MM.1S (cell line): ENCODE data around the gene TMEM132D.

Source experiments
- DNase-seq: peaks from one replicate; pipeline ENCODE4 v3.0.0-alpha.2; 2015
- H2AFZ ChIP-seq: fragments of 300-600 bp; sonication (generic); 2 replicates; pipeline ENCODE4 v1.6.0; 2016; ENCODE audit warnings: antibody characterized with exemption, low read length
- H3F3A ChIP-seq: fragments of 300-600 bp; sonication (generic); 2 replicates; pipeline ENCODE4 v1.6.1; 2016; ENCODE audit warnings: mild to moderate bottlenecking, antibody characterized with exemption, low read length, moderate library complexity, mixed read lengths; ENCODE audit not compliant: insufficient read depth
- H3K27ac ChIP-seq: fragments of 300-600 bp; sonication (generic); 2 replicates; pipeline ENCODE4 v1.5.1; 2016; ENCODE audit warnings: mild to moderate bottlenecking, low read length
- H3K27me3 ChIP-seq: fragments of 300-600 bp; sonication (generic); replicated peaks from 2 replicates; pipeline ENCODE4 v1.6.0; 2016; ENCODE audit warnings: low read length; ENCODE audit not compliant: insufficient read depth
- H3K36me3 ChIP-seq: fragments of 300-600 bp; sonication (generic); replicated peaks from 2 replicates; pipeline ENCODE4 v1.6.1; 2016; ENCODE audit warnings: mild to moderate bottlenecking, low read length, mixed read lengths; ENCODE audit not compliant: insufficient read depth
- H3K4me1 ChIP-seq: fragments of 300-600 bp; sonication (generic); 2 replicates; pipeline ENCODE4 v1.6.1; 2016; ENCODE audit warnings: low read length, mixed read lengths
- H3K4me2 ChIP-seq: fragments of 300-600 bp; sonication (generic); 2 replicates; pipeline ENCODE4 v1.6.0; 2016; ENCODE audit warnings: low read depth, low read length
- H3K4me3 ChIP-seq: fragments of 300-600 bp; sonication (generic); 2 replicates; pipeline ENCODE4 v1.5.1; 2016; ENCODE audit warnings: low read length, mixed read lengths
- H3K79me2 ChIP-seq: fragments of 300-600 bp; sonication (generic); 2 replicates; pipeline ENCODE4 v1.6.1; 2016; ENCODE audit warnings: mixed run types, low read length, mixed read lengths
- H3K9ac ChIP-seq: fragments of 300-600 bp; sonication (generic); 2 replicates; pipeline ENCODE4 v1.6.1; 2016; ENCODE audit warnings: low read length, mixed read lengths
- H3K9me2 ChIP-seq: fragments of 300-600 bp; sonication (generic); replicated peaks from 2 replicates; pipeline ENCODE4 v1.6.1; 2016; ENCODE audit warnings: mild to moderate bottlenecking, low read length, mixed read lengths; ENCODE audit not compliant: insufficient read depth
- H3K9me3 ChIP-seq: fragments of 300-600 bp; sonication (generic); replicated peaks from 2 replicates; pipeline ENCODE4 v1.6.1; 2016; ENCODE audit warnings: mild to moderate bottlenecking, low read length, mixed read lengths; ENCODE audit not compliant: insufficient read depth
- H4K20me1 ChIP-seq: fragments of 300-600 bp; sonication (generic); 2 replicates; pipeline ENCODE4 v1.6.1; 2016; ENCODE audit warnings: mild to moderate bottlenecking, low read length, moderate library complexity, mixed read lengths; ENCODE audit not compliant: insufficient read depth
- EZH2 ChIP-seq: fragments of 300-600 bp; sonication (generic); optimal IDR thresholded peaks from 2 replicates; pipeline ENCODE3; 2017; ENCODE audit warnings: low read depth, mild to moderate bottlenecking, antibody characterized with exemption, low read length, mixed read lengths
- EZH2phosphoT487 ChIP-seq: fragments of 300-600 bp; sonication (generic); IDR thresholded peaks from 2 replicates; pipeline ENCODE4 v1.6.1; 2018; ENCODE audit warnings: antibody characterized with exemption, low read length
- TF ChIP-seq, protein P1 (sequence below): fragments of 300-600 bp; sonication (generic); IDR thresholded peaks from 2 replicates; pipeline ENCODE4 v1.5.1; 2016; ENCODE audit warnings: antibody characterized with exemption, low read length, mixed read lengths

Gene TMEM132D

GRCh38 chr12:129825316-129825715, 78.5 kb downstream of the TMEM132D start:
- Histone ChIP-seq H3K79me2 (no peaks in the 10 kb centered on the region), H3K4me1 (no peaks in the 10 kb centered on the region), H3K9me3 (no peaks in the 10 kb centered on the region), H3K36me3 (no peaks in the 10 kb centered on the region), H4K20me1 (no peaks in the 10 kb centered on the region), H3K9me2 (no peaks in the 10 kb centered on the region), H3K4me2 (no peak overlapping the region), H3K9ac (no peak overlapping the region), H3F3A (no peaks in the 10 kb centered on the region), H2AFZ (no peak overlapping the region), H3K27ac (no peak overlapping the region), H3K4me3 (no peak overlapping the region), H3K27me3 (no peaks in the 10 kb centered on the region)
- no peak for TF ChIP-seq EZH2phosphoT487
- no peak for DNase-seq

DNA sequence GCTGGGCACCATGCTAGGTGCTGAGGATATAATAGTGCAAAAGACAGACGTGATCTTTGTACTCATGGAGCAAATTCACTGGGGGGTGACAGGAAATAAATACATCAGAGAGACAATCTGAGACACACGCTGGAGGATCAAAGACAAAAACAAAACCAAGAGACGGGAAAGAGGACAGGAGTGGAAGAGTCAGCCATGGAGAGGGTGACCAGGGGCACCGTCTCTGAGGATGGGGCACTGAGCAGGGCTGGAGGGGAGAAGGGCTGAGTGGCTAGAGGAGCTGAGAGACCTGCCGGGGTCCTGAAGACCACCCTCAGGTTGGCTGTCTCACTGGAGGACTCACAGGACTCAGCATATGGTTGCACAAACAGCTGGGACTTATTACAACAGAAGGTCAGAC, 81.9 kb downstream of the TMEM132D start:
- Histone ChIP-seq H3K27me3 (no peaks in the 10 kb centered on the region), H3K27ac (no peak overlapping the region), H3K79me2 (no peaks in the 10 kb centered on the region), H3K9me3 (no peaks in the 10 kb centered on the region), H3F3A (no peaks in the 10 kb centered on the region), H4K20me1 (no peaks in the 10 kb centered on the region), H2AFZ (no peak overlapping the region), H3K4me3 (no peak overlapping the region), H3K36me3 (no peaks in the 10 kb centered on the region), H3K4me2 (no peak overlapping the region), H3K9me2 (no peaks in the 10 kb centered on the region), H3K4me1 (no peaks in the 10 kb centered on the region), H3K9ac (no peak overlapping the region)
- no peak for DNase-seq
- TF ChIP-seq EZH2 = no peak
- TF ChIP-seq, protein P1, sequence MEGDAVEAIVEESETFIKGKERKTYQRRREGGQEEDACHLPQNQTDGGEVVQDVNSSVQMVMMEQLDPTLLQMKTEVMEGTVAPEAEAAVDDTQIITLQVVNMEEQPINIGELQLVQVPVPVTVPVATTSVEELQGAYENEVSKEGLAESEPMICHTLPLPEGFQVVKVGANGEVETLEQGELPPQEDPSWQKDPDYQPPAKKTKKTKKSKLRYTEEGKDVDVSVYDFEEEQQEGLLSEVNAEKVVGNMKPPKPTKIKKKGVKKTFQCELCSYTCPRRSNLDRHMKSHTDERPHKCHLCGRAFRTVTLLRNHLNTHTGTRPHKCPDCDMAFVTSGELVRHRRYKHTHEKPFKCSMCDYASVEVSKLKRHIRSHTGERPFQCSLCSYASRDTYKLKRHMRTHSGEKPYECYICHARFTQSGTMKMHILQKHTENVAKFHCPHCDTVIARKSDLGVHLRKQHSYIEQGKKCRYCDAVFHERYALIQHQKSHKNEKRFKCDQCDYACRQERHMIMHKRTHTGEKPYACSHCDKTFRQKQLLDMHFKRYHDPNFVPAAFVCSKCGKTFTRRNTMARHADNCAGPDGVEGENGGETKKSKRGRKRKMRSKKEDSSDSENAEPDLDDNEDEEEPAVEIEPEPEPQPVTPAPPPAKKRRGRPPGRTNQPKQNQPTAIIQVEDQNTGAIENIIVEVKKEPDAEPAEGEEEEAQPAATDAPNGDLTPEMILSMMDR = no peak

GRCh38 chr12:129819391-129819790, 84.4 kb downstream of the TMEM132D start:
- Histone ChIP-seq H3K79me2 (no peaks in the 10 kb centered on the region), H3K9me2 (no peaks in the 10 kb centered on the region), H4K20me1 (no peaks in the 10 kb centered on the region), H3K4me1 (no peaks in the 10 kb centered on the region), H3K36me3 (no peaks in the 10 kb centered on the region), H3K4me3 (no peak overlapping the region), H3K27ac (no peak overlapping the region), H3K9me3 (no peaks in the 10 kb centered on the region), H3K27me3 (no peaks in the 10 kb centered on the region), H3K9ac (no peak overlapping the region), H3F3A (no peaks in the 10 kb centered on the region), H3K4me2 (no peak overlapping the region), H2AFZ (no peak overlapping the region)
- TF ChIP-seq EZH2phosphoT487 (no peak), EZH2 (no peak)
- TF ChIP-seq, protein P1 = no peak
- DNase-seq = no peak

DNA sequence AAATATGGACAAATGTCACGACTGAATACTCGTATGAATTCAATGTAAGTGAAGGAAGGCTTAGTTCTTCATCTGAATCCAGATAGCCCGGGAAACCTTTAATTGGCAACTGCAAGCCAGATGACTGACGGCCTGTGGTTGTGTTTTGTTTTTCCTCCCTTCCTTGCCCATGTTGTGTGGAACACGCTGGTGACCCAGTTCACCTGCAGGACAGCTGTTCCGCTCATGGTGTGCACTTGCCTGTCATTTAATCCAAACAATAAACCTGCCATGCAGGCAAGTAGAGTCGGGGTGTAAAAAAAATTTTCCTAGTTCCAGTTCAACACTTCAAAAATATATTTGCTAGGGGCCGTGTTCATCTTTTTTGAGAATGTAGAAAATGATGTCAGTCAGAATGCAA, 88.0 kb downstream of the TMEM132D start:
- Histone ChIP-seq H4K20me1 (no peaks in the 10 kb centered on the region), H3K36me3 (no peaks in the 10 kb centered on the region), H3F3A (no peaks in the 10 kb centered on the region), H3K9ac (no peak overlapping the region), H3K9me3 (no peaks in the 10 kb centered on the region), H3K4me3 (no peak overlapping the region), H3K4me2 (no peak overlapping the region), H3K27ac (no peak overlapping the region), H3K4me1 (no peaks in the 10 kb centered on the region), H3K79me2 (no peaks in the 10 kb centered on the region), H3K27me3 (no peaks in the 10 kb centered on the region), H2AFZ (no peak overlapping the region), H3K9me2 (no peaks in the 10 kb centered on the region)
- no peak for DNase-seq
- no peak for TF ChIP-seq EZH2
- TF ChIP-seq, protein P1 = no peak
- no peak for TF ChIP-seq EZH2phosphoT487
